Right lobe of liver (tissue), 6 donors: ENCODE data around the gene BBOX1. TPM values are rescaled to one million over a fixed set of nuclear protein-coding genes. Genes with fewer than 3 reads are reported as not detected.

Experiments
- ATAC-seq, 4 donors: fragments of 200-7000 bp; cut with Tn5 transposase; one replicate each; pipeline ENCODE4 v1.9.1; 2020; ENCODE audit warnings: mild to moderate bottlenecking in 4 of 4, moderate library complexity in 4 of 4
- DNase-seq, 3 donors: peaks; one replicate each; pipeline ENCODE4 v3.0.0-alpha.2; 2020
- H3K27ac ChIP-seq, 3 donors: fragments of 200-600 bp; one replicate each; pipeline ENCODE4 v1.8.0; 2022
- H3K27me3 ChIP-seq, 2 donors: fragments of 200-600 bp; one replicate each; pipeline ENCODE4 v1.8.0; 2022
- H3K36me3 ChIP-seq, 4 donors: fragments of 200-600 bp; sonication (generic) in 1 of 4; one replicate each; pipeline versions ENCODE4 v1.5.1 to v1.8.0; 2017 to 2022; ENCODE audit warnings: control low read depth in 1 of 4
- H3K4me1 ChIP-seq, 4 donors: fragments of 200-600 bp; sonication (generic) in 1 of 4; one replicate each; pipeline versions ENCODE4 v1.5.1 to v1.8.0; 2017 to 2022; ENCODE audit warnings: control low read depth in 1 of 4
- H3K4me3 ChIP-seq, 3 donors: fragments of 200-600 bp; one replicate each; pipeline ENCODE4 v1.8.0; 2022
- H3K9me3 ChIP-seq, 4 donors: fragments of 200-600 bp; sonication (generic) in 1 of 4; one replicate each; pipeline versions ENCODE4 v1.5.1 to v1.8.0; 2017 to 2022; ENCODE audit warnings: control low read depth in 1 of 4
- CTCF ChIP-seq, 4 donors: fragments of 200-600 bp in 3 of 4; fragments of 450-650 bp in 1 of 4; IDR thresholded peaks; one replicate each; pipeline versions ENCODE4 v1.5.1 to v1.8.0; 2016 to 2022; ENCODE audit warnings: antibody characterized with exemption in 4 of 4, mild to moderate bottlenecking in 2 of 4
- POLR2A ChIP-seq: fragments of 450-650 bp; IDR thresholded peaks from one replicate; pipeline ENCODE4 v1.6.1; 2017; ENCODE audit warnings: antibody characterized with exemption, mild to moderate bottlenecking
- WGBS: methylation state at CpG from one replicate; pipeline ENCODE4 v1.1.6; 2018; ENCODE audit warnings: low coverage, low lambda C conversion rate; ENCODE audit not compliant: insufficient coverage; ENCODE audit errors: missing lambda C conversion rate; 5-methylcytosine and 5-hydroxymethylcytosine counted together
- intact Hi-C, 2 donors: fragments of 100-400 bp; cut with DNase I; formaldehyde crosslinking; loops; one replicate each; pipeline versions ENCODE4 v1.11.2 to v1.14.1; 2022
- total RNA-seq, 6 experiments: library from RNA; depleted of rRNA in 2 of 6; stranded (reverse); fragments of >200 nt in 2 of 6; fragmentation: NEBNext Ultra II Directional in 3 of 6; extraction: Animal tissue kit (Norgen Biotek cat#: 25700) in 3 of 6; gene quantifications; one replicate each; pipeline versions ENCODE4 v1.1.0 to v1.2.4, GENCODE V29; 2016 to 2023
- donor health status: DM: no; HTN: yes; CAD: no.
- donor health status: DM: no; HTN: no; CAD: no.
- donor health status: DM: no; HTN: no; CAD: no.
- donor health status: DM: no; HTN: yes; CAD: no.
- donor health status: DM: no; HTN: yes; CAD: no.

BBOX1 gene
- total RNA-seq, 6 experiments from 2014 or later: 1.9 to 25.3 (median 13.9) TPM

- Histone ChIP-seq H3K27ac (no peak overlapping the region), H3K27me3 (no peaks in the 10 kb centered on the region), H3K4me3 (no peak overlapping the region), H3K36me3 (no peaks in the 10 kb centered on the region), H3K9me3 (no peaks in the 10 kb centered on the region), H3K4me1 (no peaks in the 10 kb centered on the region)
- ATAC-seq: no peak
- intact Hi-C loops: no loop called here
- TF ChIP-seq POLR2A (no peak), CTCF (IDR thresholded peaks at IDR 0.05) (no peak)
- no peak for DNase-seq
Observed at GRCh38 chr11:27139742-27140367, 99.2 kb downstream of the BBOX1 start.

- TF ChIP-seq CTCF (IDR thresholded peaks at IDR 0.05): no peak
- no peak for TF ChIP-seq POLR2A
- Histone ChIP-seq H3K4me3 (no peak overlapping the region), H3K4me1 (no peaks in the 10 kb centered on the region), H3K36me3 (no peaks in the 10 kb centered on the region), H3K27me3 (no peaks in the 10 kb centered on the region), H3K9me3 (no peaks in the 10 kb centered on the region), H3K27ac (no peak overlapping the region)
- WGBS: 8% methylated on average over 1 of the region's 1 CpG
- ATAC-seq (no peak), DNase-seq (no peak)
- intact Hi-C loops: no loop called here
Observed at GRCh38 chr11:27141576-27141975, 101.0 kb downstream of the BBOX1 start.

- ATAC-seq: no peak
- 70% methylated on average over 1 of the region's 1 CpG for WGBS
- Histone ChIP-seq H3K36me3 (no peaks in the 10 kb centered on the region), H3K27me3 (no peaks in the 10 kb centered on the region), H3K4me1 (no peaks in the 10 kb centered on the region), H3K9me3 (no peaks in the 10 kb centered on the region), H3K4me3 (no peak overlapping the region), H3K27ac (no peak overlapping the region)
- DNase-seq: no peak
- TF ChIP-seq POLR2A (no peak), CTCF (IDR thresholded peaks at IDR 0.05) (no peak)
- intact Hi-C loops: no loop called here
Observed at GRCh38 chr11:27147916-27148315, 107.3 kb downstream of the BBOX1 start.

GRCh38 chr11:27148506-27148905 lies 107.9 kb downstream of the BBOX1 start:
- ATAC-seq (no peak), DNase-seq (no peak)
- H3K27me3 ChIP-seq: no peaks in the 10 kb centered on the region
- no peaks in the 10 kb centered on the region for H3K4me1 ChIP-seq
- H3K4me3 ChIP-seq: no peak overlapping the region
- H3K36me3 ChIP-seq: no peaks in the 10 kb centered on the region
- no peak overlapping the region for H3K27ac ChIP-seq
- intact Hi-C loops: no loop called here
- no peaks in the 10 kb centered on the region for H3K9me3 ChIP-seq
- TF ChIP-seq POLR2A: no peak
- TF ChIP-seq CTCF (IDR thresholded peaks at IDR 0.05): no peak

DNA sequence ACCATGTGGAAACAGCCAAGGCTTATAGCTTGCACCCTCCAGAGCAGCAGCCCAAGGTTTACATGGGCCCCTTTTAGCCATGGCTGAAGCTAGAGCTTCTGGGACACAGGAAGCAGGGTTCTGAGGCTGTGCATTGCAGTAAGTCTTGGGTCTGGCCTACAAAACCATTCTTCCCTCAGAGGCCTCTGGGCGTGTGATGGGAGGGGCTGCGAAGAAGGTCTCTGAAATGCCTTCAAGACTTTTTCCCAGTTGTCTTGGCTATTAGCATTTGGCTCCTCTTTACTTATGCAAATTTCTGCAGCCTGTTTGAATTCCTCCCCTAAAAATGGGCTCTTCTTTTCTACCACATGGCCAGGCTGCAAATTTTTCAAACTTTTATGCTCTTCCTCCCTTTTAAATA lies 109.5 kb downstream of the BBOX1 start:
- TF ChIP-seq POLR2A (no peak), CTCF (IDR thresholded peaks at IDR 0.05) (no peak)
- Histone ChIP-seq H3K27ac (no peak overlapping the region), H3K4me1 (no peaks in the 10 kb centered on the region), H3K4me3 (no peak overlapping the region), H3K36me3 (no peaks in the 10 kb centered on the region), H3K27me3 (no peaks in the 10 kb centered on the region), H3K9me3 (no peaks in the 10 kb centered on the region)
- intact Hi-C loops: no loop called here
- WGBS: 100% methylated on average over 1 of the region's 2 CpGs
- ATAC-seq: no peak
- DNase-seq: no peak
